IPS-15b (cell line): ENCODE results near the gene P3H3.
A peak's percentile ranks its signal among the peaks of the same experiment; 100 is the strongest.

Experiments used
- H3K27me3 ChIP-seq: one replicate; pipeline ENCODE4 v1.6.1; 2013; ENCODE audit warnings: low read length; ENCODE audit not compliant: control insufficient read depth, insufficient read depth
- H3K36me3 ChIP-seq: one replicate; pipeline ENCODE4 v1.6.1; 2013; ENCODE audit warnings: low read length; ENCODE audit not compliant: control insufficient read depth, insufficient read depth
- H3K4me1 ChIP-seq: one replicate; pipeline ENCODE4 v1.6.1; 2013; ENCODE audit warnings: mild to moderate bottlenecking, low read length; ENCODE audit not compliant: control insufficient read depth, insufficient read depth
- H3K4me3 ChIP-seq: one replicate; pipeline ENCODE4 v1.5.1; 2013; ENCODE audit warnings: low read depth, low read length
- H3K9ac ChIP-seq: one replicate; pipeline ENCODE4 v1.6.1; 2013; ENCODE audit warnings: low read depth, mild to moderate bottlenecking, low read length
- H3K9me3 ChIP-seq: one replicate; pipeline ENCODE4 v1.6.1; 2013; ENCODE audit warnings: mild to moderate bottlenecking, low read length; ENCODE audit not compliant: control insufficient read depth, insufficient read depth

The P3H3 gene, protein sequence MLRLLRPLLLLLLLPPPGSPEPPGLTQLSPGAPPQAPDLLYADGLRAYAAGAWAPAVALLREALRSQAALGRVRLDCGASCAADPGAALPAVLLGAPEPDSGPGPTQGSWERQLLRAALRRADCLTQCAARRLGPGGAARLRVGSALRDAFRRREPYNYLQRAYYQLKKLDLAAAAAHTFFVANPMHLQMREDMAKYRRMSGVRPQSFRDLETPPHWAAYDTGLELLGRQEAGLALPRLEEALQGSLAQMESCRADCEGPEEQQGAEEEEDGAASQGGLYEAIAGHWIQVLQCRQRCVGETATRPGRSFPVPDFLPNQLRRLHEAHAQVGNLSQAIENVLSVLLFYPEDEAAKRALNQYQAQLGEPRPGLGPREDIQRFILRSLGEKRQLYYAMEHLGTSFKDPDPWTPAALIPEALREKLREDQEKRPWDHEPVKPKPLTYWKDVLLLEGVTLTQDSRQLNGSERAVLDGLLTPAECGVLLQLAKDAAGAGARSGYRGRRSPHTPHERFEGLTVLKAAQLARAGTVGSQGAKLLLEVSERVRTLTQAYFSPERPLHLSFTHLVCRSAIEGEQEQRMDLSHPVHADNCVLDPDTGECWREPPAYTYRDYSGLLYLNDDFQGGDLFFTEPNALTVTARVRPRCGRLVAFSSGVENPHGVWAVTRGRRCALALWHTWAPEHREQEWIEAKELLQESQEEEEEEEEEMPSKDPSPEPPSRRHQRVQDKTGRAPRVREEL

DNA sequence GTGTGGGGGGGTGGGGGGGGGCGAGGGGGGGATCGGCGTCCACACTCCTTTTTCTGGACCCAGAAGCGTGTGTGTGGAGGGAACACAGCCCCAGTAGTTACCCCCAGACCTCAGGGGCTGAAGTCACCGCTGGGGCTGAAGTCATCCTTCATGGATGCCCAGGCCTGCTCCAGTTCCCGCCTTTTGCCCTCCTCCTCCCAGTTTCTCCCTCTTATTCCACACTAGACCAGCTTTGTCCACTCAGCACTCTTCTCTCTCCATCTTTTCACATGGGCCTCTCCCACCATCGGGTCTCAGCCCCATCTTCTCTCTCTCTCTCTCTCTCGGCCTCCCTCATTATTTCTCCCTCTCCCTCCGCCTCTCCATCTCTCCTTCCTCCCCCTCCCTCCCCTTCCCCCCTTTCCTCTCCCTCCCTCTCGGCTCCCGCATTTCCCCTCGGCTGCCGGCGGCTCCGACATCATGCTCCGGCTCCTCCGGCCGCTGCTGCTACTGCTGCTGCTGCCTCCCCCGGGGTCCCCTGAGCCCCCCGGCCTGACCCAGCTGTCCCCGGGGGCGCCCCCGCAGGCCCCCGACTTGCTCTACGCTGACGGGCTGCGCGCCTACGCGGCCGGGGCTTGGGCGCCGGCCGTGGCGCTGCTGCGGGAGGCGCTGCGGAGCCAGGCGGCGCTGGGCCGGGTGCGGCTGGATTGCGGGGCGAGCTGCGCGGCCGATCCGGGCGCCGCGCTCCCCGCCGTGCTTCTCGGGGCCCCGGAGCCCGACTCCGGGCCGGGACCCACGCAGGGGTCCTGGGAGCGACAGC is at the start of gene P3H3:
Gene P3H3 (plus strand): TSS at position 426 of the 799 bp plus-strand sequence. CDS start 34 bp downstream, at position 460.
- H3K27me3 ChIP-seq, result peaks cover 26% of the 10 kb centered on the region
- peaks cover 10% of the 10 kb centered on the region for H3K4me1 ChIP-seq
- peaks cover 31% of the 10 kb centered on the region for H3K36me3 ChIP-seq
- H3K4me3 ChIP-seq, result peak within 1 kb of the TSS; percentile 82
- H3K9ac ChIP-seq, result peak within 1 kb of the TSS; percentile 77
- H3K9me3 ChIP-seq, result no peaks in the 10 kb centered on the region

DNA sequence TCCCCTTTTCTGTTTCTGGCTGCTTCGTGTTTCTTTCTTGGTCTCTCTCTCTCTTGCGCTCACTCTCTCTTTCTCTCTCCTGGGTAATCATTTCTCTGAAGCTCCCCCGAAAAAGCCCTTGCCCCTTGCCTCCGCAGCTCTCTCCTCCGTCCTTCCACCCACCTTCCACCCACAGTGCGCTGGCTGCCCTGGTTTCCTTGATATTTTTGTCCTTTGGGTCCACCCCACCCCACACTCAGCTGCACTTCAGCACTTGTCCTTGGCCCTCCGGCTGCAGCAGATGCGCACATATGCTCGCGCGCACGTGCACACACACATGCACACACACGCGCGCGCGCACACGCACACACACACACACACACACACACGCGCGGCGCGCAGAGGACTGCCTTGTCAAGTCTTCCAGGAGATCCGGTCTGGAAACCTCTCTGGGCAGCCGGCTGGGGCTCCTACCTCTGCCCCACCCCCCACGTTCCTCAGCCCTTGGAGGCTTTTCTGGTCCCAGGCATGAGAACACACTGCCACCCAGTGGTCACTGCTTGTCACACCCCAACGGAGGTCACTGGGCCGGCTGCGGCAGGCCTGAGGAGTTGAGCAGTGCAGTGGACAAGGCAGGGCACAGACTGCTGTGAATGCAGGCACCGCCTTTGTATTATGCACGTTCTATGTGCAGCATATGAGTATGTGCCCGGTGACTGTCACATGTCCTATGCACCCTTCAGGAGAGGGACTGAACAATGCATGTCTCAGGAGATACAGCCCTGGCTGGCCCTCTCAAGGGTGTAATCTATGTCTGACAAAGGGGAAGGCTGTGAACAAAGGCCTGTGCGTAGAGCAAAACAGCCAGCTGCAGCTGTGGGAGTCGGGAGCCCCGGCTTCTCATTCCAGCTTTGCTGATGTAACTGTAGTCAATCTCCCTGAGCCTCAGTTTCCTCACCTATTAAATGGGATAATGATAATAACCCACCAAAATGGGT is 49.3 kb upstream of the P3H3 start:
- no peaks in the 10 kb centered on the region for H3K9me3 ChIP-seq
- peak overlapping the region; percentile 72 for H3K4me3 ChIP-seq
- no peaks in the 10 kb centered on the region for H3K36me3 ChIP-seq
- H3K4me1 ChIP-seq, result peaks cover 9% of the 10 kb centered on the region
- peak overlapping the region; percentile 54 for H3K9ac ChIP-seq
- H3K27me3 ChIP-seq, result peaks cover 41% of the 10 kb centered on the region

DNA sequence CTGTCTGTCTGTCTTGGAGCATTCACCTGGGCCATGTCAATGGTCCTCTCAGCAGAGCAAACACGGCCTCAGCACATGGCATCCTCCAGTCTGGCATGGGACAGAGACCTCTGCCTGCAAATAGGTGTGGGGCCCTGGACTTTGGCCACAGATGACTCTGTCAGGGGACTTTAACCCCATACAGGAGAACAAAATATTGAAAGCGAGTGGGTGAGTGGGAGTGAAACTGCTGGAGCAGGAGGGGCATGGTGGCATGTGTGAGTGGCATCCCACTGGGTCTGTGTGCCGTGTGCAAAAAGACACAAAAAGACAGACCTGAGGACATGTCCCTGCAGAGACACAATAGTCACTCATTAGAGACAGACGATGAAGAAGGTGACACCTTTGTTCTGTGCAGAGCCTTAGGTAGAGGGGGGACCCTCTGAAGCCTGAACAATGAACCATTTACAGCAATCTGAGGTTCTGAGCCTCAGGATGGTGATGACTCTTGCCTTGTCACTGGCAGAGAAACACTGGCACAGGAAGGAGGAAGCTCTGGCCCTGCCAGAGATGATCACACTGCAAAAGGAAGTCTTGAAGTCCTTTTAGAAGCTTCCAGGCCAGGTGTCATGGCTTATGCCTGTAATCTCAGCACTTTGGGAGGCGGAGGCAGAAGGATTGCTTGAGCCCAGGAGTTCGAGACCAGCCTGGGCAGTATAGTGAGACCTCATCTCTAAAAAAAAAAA is 48.3 kb upstream of the P3H3 start:
- Histone ChIP-seq H3K36me3 (no peaks in the 10 kb centered on the region), H3K27me3 (peaks cover 32% of the 10 kb centered on the region), H3K4me1 (peaks cover 6% of the 10 kb centered on the region), H3K9ac (no peak overlapping the region), H3K9me3 (no peaks in the 10 kb centered on the region), H3K4me3 (no peak overlapping the region)

DNA sequence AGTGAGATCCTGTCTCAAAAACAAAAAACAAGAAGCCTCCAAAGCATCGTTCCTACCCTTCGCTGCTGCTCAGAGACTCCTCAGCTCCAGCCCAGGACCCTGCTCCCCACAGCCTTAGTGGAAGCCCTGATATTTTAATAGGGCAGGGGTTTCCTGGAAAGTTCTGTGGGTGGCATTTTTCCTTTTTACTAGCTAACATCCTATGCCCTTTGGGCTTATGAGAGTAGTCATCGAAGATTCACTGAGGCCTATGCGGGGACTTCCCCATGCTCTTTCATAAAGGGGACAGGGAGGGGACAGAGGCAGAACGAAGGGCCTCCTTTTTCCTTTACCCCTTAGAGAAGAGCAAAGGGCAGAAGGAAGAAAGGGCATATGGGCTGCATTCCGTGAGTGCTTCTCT is 47.6 kb upstream of the P3H3 start:
- Histone ChIP-seq H3K36me3 (no peaks in the 10 kb centered on the region), H3K9ac (no peak overlapping the region), H3K9me3 (no peaks in the 10 kb centered on the region), H3K4me1 (peaks cover 6% of the 10 kb centered on the region), H3K4me3 (no peak overlapping the region), H3K27me3 (peaks cover 25% of the 10 kb centered on the region)

DNA sequence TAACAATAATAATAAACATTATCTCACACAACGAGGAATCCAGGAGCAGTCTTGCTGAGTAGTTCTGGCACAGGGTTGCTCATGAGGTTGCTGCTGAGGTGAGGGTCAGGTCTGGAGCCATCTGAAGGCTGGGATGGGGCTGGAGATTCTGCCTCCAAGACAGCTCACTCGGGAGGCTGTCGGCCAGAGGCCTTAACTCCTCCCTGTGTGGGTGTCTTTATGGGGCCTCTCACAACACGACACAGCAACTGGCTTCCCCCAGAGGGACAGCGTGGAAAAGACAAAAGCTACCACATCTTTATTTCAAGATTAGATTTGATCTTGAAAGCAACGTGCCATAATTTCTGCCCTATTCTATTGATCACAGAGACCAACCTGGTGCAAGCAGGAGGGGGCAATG is 46.1 kb upstream of the P3H3 start:
- H3K9ac ChIP-seq, result no peak overlapping the region
- H3K36me3 ChIP-seq, result no peaks in the 10 kb centered on the region
- peaks cover 13% of the 10 kb centered on the region for H3K4me1 ChIP-seq
- H3K9me3 ChIP-seq, result no peaks in the 10 kb centered on the region
- peaks cover 13% of the 10 kb centered on the region for H3K27me3 ChIP-seq
- H3K4me3 ChIP-seq, result no peak overlapping the region

DNA sequence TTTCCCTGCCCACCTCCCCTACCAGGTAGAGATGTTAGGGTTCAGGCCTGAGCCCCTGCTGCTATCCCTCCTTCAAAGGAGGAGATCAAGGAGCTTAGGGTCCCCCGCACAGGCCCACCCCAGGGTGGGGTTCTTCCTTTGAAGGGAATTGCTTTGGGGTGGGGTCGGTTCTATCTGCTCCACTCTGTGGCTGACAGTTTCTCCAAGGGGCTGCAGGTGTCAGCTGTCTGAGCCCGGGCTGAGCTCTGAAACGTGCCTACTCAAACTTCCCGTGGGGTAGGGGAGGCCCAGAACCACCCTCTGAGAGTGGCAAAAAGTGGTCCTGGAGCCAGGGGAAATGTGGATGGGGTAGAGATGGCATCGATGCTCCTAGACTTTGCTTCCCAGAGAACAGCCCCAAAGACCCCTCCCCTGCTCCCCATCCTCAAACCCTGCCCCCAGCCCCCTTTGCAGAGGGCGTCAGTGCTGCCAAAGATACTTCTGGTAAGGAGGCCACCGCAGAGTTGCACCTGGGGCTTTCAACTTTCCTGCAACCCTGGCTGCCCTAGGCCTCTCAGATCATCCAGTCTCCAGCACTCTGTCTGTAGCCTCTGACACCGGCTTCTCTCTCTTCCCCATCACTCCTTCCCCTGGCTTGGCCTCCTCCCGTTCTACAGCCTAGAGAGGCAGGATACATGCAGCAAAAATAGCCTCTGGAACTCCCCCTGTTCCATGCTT is 45.2 kb upstream of the P3H3 start:
- H3K9ac ChIP-seq, result no peak overlapping the region

DNA sequence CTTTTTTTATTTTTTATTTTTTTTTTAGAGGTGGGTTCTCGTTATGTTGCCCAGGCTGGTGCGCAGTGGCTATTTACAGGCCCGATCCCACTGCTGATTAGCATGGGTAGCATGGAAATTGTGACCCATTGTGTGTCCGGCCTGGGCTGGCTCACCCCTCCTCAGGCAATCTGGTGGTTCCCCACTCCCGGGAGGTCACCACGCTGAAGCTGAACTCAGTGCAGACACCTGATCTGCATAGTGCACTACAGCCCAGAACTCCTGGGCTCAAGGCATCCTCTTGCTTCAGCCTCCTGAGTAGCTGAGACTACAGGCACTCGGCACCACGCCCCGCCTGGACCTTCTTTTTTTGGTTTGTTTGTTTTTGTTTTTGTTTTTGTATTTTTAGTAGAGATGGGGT is 44.4 kb upstream of the P3H3 start:
- Histone ChIP-seq H3K36me3 (no peaks in the 10 kb centered on the region), H3K9me3 (no peaks in the 10 kb centered on the region), H3K4me1 (peaks cover 11% of the 10 kb centered on the region), H3K4me3 (no peak overlapping the region), H3K27me3 (no peaks in the 10 kb centered on the region), H3K9ac (no peak overlapping the region)

More for the DNA sequence above, 45.2 kb upstream of the P3H3 start:
- H3K9me3 ChIP-seq, result no peaks in the 10 kb centered on the region
- H3K27me3 ChIP-seq, result peaks cover 5% of the 10 kb centered on the region
- peaks cover 15% of the 10 kb centered on the region for H3K4me1 ChIP-seq
- H3K4me3 ChIP-seq, result no peak overlapping the region
- no peaks in the 10 kb centered on the region for H3K36me3 ChIP-seq

DNA sequence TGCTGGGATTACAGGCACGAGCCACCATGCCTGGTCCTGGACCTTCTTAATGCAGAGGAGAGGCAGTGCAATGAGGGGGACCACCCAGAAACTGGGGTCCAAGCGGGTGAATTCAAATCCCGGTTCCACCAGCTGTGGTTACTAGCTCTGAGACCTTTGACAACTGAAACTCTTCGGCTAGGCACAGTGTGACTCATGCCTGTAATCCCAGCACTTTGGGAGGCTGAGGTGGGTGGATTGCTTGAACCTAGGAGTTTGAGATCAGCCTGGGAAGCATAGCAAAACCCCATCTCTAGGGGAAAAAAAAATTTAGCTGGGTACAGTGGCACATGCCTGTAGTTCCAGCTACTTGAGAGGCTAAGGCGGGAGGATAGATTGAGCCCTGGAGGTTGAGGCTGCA is 43.9 kb upstream of the P3H3 start:
- H3K36me3 ChIP-seq, result no peaks in the 10 kb centered on the region
- H3K9ac ChIP-seq, result no peak overlapping the region
- no peaks in the 10 kb centered on the region for H3K27me3 ChIP-seq
- H3K9me3 ChIP-seq, result no peaks in the 10 kb centered on the region
- H3K4me3 ChIP-seq, result no peak overlapping the region
- H3K4me1 ChIP-seq, result peaks cover 13% of the 10 kb centered on the region

DNA sequence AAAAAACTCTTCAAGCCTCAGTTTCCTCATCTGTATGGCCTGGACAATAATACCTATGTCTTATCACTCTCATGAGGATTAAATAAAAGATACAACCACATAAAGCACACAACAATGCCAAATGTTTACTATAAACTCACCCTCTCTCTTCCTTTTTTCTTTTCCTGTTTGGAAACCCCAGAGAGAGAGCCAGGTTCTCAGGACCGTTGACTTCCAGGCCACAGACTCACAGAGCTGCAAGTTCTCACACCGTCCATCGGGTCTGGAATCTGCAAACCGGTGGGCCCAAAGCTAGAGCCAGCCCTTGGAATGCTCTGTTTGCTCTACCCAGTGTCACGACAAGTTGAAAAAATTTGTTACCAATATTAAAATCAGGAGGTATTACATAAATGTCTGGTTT is 43.4 kb upstream of the P3H3 start:
- Histone ChIP-seq H3K27me3 (no peaks in the 10 kb centered on the region), H3K9me3 (no peaks in the 10 kb centered on the region), H3K4me1 (peaks cover 18% of the 10 kb centered on the region), H3K36me3 (no peaks in the 10 kb centered on the region), H3K9ac (no peak overlapping the region), H3K4me3 (no peak overlapping the region)
